Measurements from ENCODE around the gene TNIK. TPM values are rescaled to one million over a fixed set of nuclear protein-coding genes. Genes with fewer than 3 reads are reported as not detected.

Gene TNIK
- total RNA-seq, 2 experiments from 2014 or later = 36.6 to 39.3 TPM

GRCh38 chr3:171055336-171056178 is 404.6 kb downstream of the TNIK start:
- no peaks in the 10 kb centered on the region for H3K9me3 Mint-ChIP-seq (ENCODE audit: low read depth)
- ATAC-seq (no peak), DNase-seq (no peak)
- H3K4me3 Mint-ChIP-seq = no peak overlapping the region
- H3K27me3 Mint-ChIP-seq = peaks cover 5% of the 10 kb centered on the region
- CTCF ChIA-PET = no interaction called here
- H3K4me1 Mint-ChIP-seq = no peaks in the 10 kb centered on the region
- H3K27ac Mint-ChIP-seq = no peak overlapping the region
- H3K36me3 Mint-ChIP-seq = no peaks in the 10 kb centered on the region

GRCh38 chr3:171054921-171055320 is 405.3 kb downstream of the TNIK start:
- H3K9me3 Mint-ChIP-seq (ENCODE audit: low read depth) = no peaks in the 10 kb centered on the region
- peaks cover 6% of the 10 kb centered on the region for H3K27me3 Mint-ChIP-seq
- no peaks in the 10 kb centered on the region for H3K4me1 Mint-ChIP-seq
- H3K27ac Mint-ChIP-seq = no peak overlapping the region
- no peaks in the 10 kb centered on the region for H3K36me3 Mint-ChIP-seq
- no peak overlapping the region for H3K4me3 Mint-ChIP-seq
- no peak for DNase-seq
- CTCF ChIA-PET = no interaction called here
- ATAC-seq = no peak

GRCh38 chr3:171054231-171054630 is 406.0 kb downstream of the TNIK start:
- Mint-ChIP-seq H3K4me1 (no peaks in the 10 kb centered on the region), H3K27ac (no peak overlapping the region), H3K27me3 (peaks cover 6% of the 10 kb centered on the region), H3K9me3 (ENCODE audit: low read depth) (no peaks in the 10 kb centered on the region), H3K4me3 (no peak overlapping the region), H3K36me3 (no peaks in the 10 kb centered on the region)
- ATAC-seq (no peak), DNase-seq (no peak)
- CTCF ChIA-PET = no interaction called here

GRCh38 chr3:171049861-171050444 is 410.3 kb downstream of the TNIK start:
- peak; percentile 64 for DNase-seq
- peak; percentile 76 for ATAC-seq
- CTCF ChIA-PET = interaction anchor here (0.6 to 4.1 kb wide), 7 partner anchors 12 to 722 kb away, joined by 3 to 26 read pairs (median 3); no protein-coding TSS in a partner anchor
- no peak overlapping the region for H3K27ac Mint-ChIP-seq
- no peak overlapping the region for H3K4me3 Mint-ChIP-seq
- no peaks in the 10 kb centered on the region for H3K4me1 Mint-ChIP-seq
- no peaks in the 10 kb centered on the region for H3K36me3 Mint-ChIP-seq
- peaks cover 8% of the 10 kb centered on the region for H3K27me3 Mint-ChIP-seq
- no peaks in the 10 kb centered on the region for H3K9me3 Mint-ChIP-seq (ENCODE audit: low read depth)

GRCh38 chr3:171046760-171047159 is 413.4 kb downstream of the TNIK start:
- H3K27me3 Mint-ChIP-seq = peaks cover 21% of the 10 kb centered on the region
- no peaks in the 10 kb centered on the region for H3K36me3 Mint-ChIP-seq
- no peaks in the 10 kb centered on the region for H3K9me3 Mint-ChIP-seq (ENCODE audit: low read depth)
- CTCF ChIA-PET = interaction anchor here (1.2 kb wide), 1 partner anchor 44 kb away, joined by 3 read pairs; no protein-coding TSS in a partner anchor
- no peak for ATAC-seq
- no peak overlapping the region for H3K27ac Mint-ChIP-seq
- DNase-seq = no peak
- no peak overlapping the region for H3K4me3 Mint-ChIP-seq
- H3K4me1 Mint-ChIP-seq = no peaks in the 10 kb centered on the region

- ATAC-seq (no peak), DNase-seq (no peak)
- Mint-ChIP-seq H3K27ac (no peak overlapping the region), H3K27me3 (peaks cover 23% of the 10 kb centered on the region), H3K36me3 (no peaks in the 10 kb centered on the region), H3K9me3 (ENCODE audit: low read depth) (no peaks in the 10 kb centered on the region), H3K4me3 (no peak overlapping the region), H3K4me1 (no peaks in the 10 kb centered on the region)
- CTCF ChIA-PET = no interaction called here
These were observed 415.1 kb downstream of the TNIK start for GRCh38 chr3:171044835-171045793.

- CTCF ChIA-PET = no interaction called here
- DNase-seq (no peak), ATAC-seq (no peak)
- no peak overlapping the region for H3K4me3 Mint-ChIP-seq
- peaks cover 30% of the 10 kb centered on the region for H3K27me3 Mint-ChIP-seq
- H3K36me3 Mint-ChIP-seq = no peaks in the 10 kb centered on the region
- H3K9me3 Mint-ChIP-seq (ENCODE audit: low read depth) = no peaks in the 10 kb centered on the region
- H3K4me1 Mint-ChIP-seq = no peaks in the 10 kb centered on the region
- H3K27ac Mint-ChIP-seq = no peak overlapping the region
These were observed 415.8 kb downstream of the TNIK start for GRCh38 chr3:171044384-171044783.

- Mint-ChIP-seq H3K27ac (no peak overlapping the region), H3K9me3 (ENCODE audit: low read depth) (no peaks in the 10 kb centered on the region), H3K36me3 (no peaks in the 10 kb centered on the region), H3K4me3 (no peak overlapping the region), H3K27me3 (peaks cover 65% of the 10 kb centered on the region), H3K4me1 (no peaks in the 10 kb centered on the region)
- CTCF ChIA-PET = no interaction called here
- no peak for ATAC-seq
- no peak for DNase-seq
These were observed 420.5 kb downstream of the TNIK start for GRCh38 chr3:171039674-171040073.

- Mint-ChIP-seq H3K9me3 (ENCODE audit: low read depth) (no peaks in the 10 kb centered on the region), H3K27ac (no peak overlapping the region), H3K4me1 (no peaks in the 10 kb centered on the region), H3K27me3 (peaks cover 63% of the 10 kb centered on the region), H3K36me3 (no peaks in the 10 kb centered on the region), H3K4me3 (no peak overlapping the region)
- CTCF ChIA-PET = no interaction called here
- DNase-seq (no peak), ATAC-seq (no peak)
These were observed 421.9 kb downstream of the TNIK start for GRCh38 chr3:171038342-171038741.

- Mint-ChIP-seq H3K4me3 (no peak overlapping the region), H3K4me1 (no peaks in the 10 kb centered on the region), H3K27ac (no peak overlapping the region), H3K27me3 (peaks cover 21% of the 10 kb centered on the region), H3K36me3 (no peaks in the 10 kb centered on the region), H3K9me3 (ENCODE audit: low read depth) (no peaks in the 10 kb centered on the region)
- CTCF ChIA-PET = no interaction called here
- ATAC-seq (no peak), DNase-seq (no peak)
These were observed 431.4 kb downstream of the TNIK start for GRCh38 chr3:171028779-171029232.

GRCh38 chr3:171028025-171028778 is 432.0 kb downstream of the TNIK start:
- Mint-ChIP-seq H3K4me1 (no peaks in the 10 kb centered on the region), H3K27me3 (peaks cover 20% of the 10 kb centered on the region), H3K27ac (no peak overlapping the region), H3K36me3 (no peaks in the 10 kb centered on the region), H3K9me3 (ENCODE audit: low read depth) (no peaks in the 10 kb centered on the region), H3K4me3 (no peak overlapping the region)
- ATAC-seq (peak; percentile 82), DNase-seq (peak; percentile 71)
- CTCF ChIA-PET = no interaction called here

GRCh38 chr3:171026597-171027293 is 433.5 kb downstream of the TNIK start, which contains the start of gene SLC2A2:
TSS of gene SLC2A2 (minus strand) at chr3:171026720. CDS start at chr3:171026670, 50 bp downstream.
- ATAC-seq (no peak), DNase-seq (no peak)
- CTCF ChIA-PET = no interaction called here
- H3K27ac Mint-ChIP-seq = no peak within 1 kb of the TSS
- H3K4me3 Mint-ChIP-seq = no peak within 1 kb of the TSS
- H3K9me3 Mint-ChIP-seq (ENCODE audit: low read depth) = no peaks in the 10 kb centered on the region
- H3K4me1 Mint-ChIP-seq = no peaks in the 10 kb centered on the region
- peaks cover 24% of the 10 kb centered on the region for H3K27me3 Mint-ChIP-seq
- no peaks in the 10 kb centered on the region for H3K36me3 Mint-ChIP-seq
